Testis (tissue), 2 donors: ENCODE measurements around the gene CNTN4.

ENCODE experiments used
- POLR2A ChIP-seq: fragments of 450-650 bp; IDR thresholded peaks from one replicate; pipeline ENCODE4 v1.6.1; 2017; ENCODE audit warnings: antibody characterized with exemption, mild to moderate bottlenecking, moderate library complexity
- TF ChIP-seq, protein P1 (sequence below), 3 experiments: fragments of 450-650 bp in 2 of 3; fragments of 200-600 bp in 1 of 3; sonication (generic) in 1 of 3; IDR thresholded peaks; one replicate each; pipeline ENCODE4 v1.5.1; 2016 to 2019; ENCODE audit warnings: antibody characterized with exemption in 3 of 3, mild to moderate bottlenecking in 2 of 3, moderate library complexity in 1 of 3

DNA sequence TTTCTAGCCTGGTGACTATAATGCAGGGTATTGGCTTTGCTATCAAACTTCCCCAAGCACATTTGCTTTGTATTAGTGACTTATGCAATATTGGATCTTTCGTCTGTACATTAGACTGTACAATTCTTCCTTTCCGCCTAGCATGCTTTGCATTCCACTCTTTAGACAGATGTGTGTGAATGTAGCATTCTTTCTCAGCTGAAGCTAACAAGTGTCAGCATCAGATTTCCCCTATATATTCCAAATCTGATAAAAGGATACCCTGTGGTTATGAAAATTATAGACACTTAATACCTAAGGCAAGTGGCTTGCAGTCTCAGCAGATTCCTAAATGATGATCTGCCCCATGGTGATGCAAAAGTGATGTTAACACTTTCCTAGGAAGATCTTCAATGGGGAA, 360.1 kb downstream of the CNTN4 start:
- no peak for TF ChIP-seq POLR2A
- TF ChIP-seq, protein P1, sequence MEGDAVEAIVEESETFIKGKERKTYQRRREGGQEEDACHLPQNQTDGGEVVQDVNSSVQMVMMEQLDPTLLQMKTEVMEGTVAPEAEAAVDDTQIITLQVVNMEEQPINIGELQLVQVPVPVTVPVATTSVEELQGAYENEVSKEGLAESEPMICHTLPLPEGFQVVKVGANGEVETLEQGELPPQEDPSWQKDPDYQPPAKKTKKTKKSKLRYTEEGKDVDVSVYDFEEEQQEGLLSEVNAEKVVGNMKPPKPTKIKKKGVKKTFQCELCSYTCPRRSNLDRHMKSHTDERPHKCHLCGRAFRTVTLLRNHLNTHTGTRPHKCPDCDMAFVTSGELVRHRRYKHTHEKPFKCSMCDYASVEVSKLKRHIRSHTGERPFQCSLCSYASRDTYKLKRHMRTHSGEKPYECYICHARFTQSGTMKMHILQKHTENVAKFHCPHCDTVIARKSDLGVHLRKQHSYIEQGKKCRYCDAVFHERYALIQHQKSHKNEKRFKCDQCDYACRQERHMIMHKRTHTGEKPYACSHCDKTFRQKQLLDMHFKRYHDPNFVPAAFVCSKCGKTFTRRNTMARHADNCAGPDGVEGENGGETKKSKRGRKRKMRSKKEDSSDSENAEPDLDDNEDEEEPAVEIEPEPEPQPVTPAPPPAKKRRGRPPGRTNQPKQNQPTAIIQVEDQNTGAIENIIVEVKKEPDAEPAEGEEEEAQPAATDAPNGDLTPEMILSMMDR (IDR thresholded peaks at IDR 0.05) = no peak
